HEK293 (cell line): ENCODE results near the gene MSANTD1.

ENCODE experiments used
- ATF2 ChIP-seq: fragments of 450-650 bp; formaldehyde crosslinking; IDR thresholded peaks from 2 replicates; pipeline ENCODE4 v1.5.1; 2016; ENCODE audit warnings: missing biosample characterization, missing genetic modification characterization, low read depth
- HOXA7 ChIP-seq: sonication (generic); formaldehyde crosslinking; IDR thresholded peaks from 2 replicates; pipeline ENCODE4 v1.8.1; 2022; ENCODE audit warnings: missing genetic modification reagents, borderline replicate concordance
- WT1 ChIP-seq: fragments of 450-650 bp; formaldehyde crosslinking; IDR thresholded peaks from 2 replicates; pipeline ENCODE4 v1.5.1; 2016; ENCODE audit warnings: missing biosample characterization, missing genetic modification characterization
- ZBTB20 ChIP-seq: fragments of 450-650 bp; formaldehyde crosslinking; IDR thresholded peaks from 2 replicates; pipeline ENCODE4 v1.5.1; 2016; ENCODE audit warnings: missing biosample characterization, missing genetic modification characterization
- ZNF132 ChIP-seq: fragments of 450-650 bp; formaldehyde crosslinking; IDR thresholded peaks from 2 replicates; pipeline ENCODE4 v1.5.1; 2017; ENCODE audit warnings: missing biosample characterization, missing genetic modification characterization, borderline replicate concordance
- ZNF140 ChIP-seq: fragments of 450-650 bp; formaldehyde crosslinking; IDR thresholded peaks from 2 replicates; pipeline ENCODE4 v1.5.1; 2016; ENCODE audit warnings: missing biosample characterization, missing genetic modification characterization
- ZNF184 ChIP-seq: fragments of 450-650 bp; IDR thresholded peaks from 2 replicates; pipeline ENCODE4 v1.5.1; 2018; ENCODE audit warnings: missing biosample characterization, mild to moderate bottlenecking, missing genetic modification characterization
- ZNF239 ChIP-seq: fragments of 450-650 bp; formaldehyde crosslinking; IDR thresholded peaks from 2 replicates; pipeline ENCODE4 v1.5.1; 2016; ENCODE audit warnings: missing biosample characterization, missing genetic modification characterization
- ZNF274 ChIP-seq, 2 experiments: fragments of 200-500 bp in 1 of 2; fragments of 450-650 bp in 1 of 2; sonication (Bioruptor generic) in 1 of 2; formaldehyde crosslinking in 1 of 2; IDR thresholded peaks; 2 replicates each; pipeline versions ENCODE4 v1.5.1 to v1.6.1; 2014 to 2016; ENCODE audit warnings: borderline replicate concordance in 1 of 2, inconsistent platforms in 1 of 2, low read length in 1 of 2, missing biosample characterization in 1 of 2, missing genetic modification characterization in 1 of 2
- ZNF292 ChIP-seq: fragments of 450-650 bp; formaldehyde crosslinking; IDR thresholded peaks from 2 replicates; pipeline ENCODE4 v1.5.1; 2016; ENCODE audit warnings: low read depth, missing biosample characterization, missing genetic modification characterization, borderline replicate concordance
- ZNF473 ChIP-seq: fragments of 450-650 bp; formaldehyde crosslinking; IDR thresholded peaks from 2 replicates; pipeline ENCODE4 v1.5.1; 2017; ENCODE audit warnings: missing biosample characterization, missing genetic modification characterization
- ZNF654 ChIP-seq: fragments of 450-650 bp; formaldehyde crosslinking; IDR thresholded peaks from 2 replicates; pipeline ENCODE4 v1.5.1; 2016; ENCODE audit warnings: low read depth, missing biosample characterization, missing genetic modification characterization
- TF ChIP-seq, protein P1 (sequence below): fragments of 450-650 bp; formaldehyde crosslinking; IDR thresholded peaks from 2 replicates; pipeline ENCODE4 v1.5.1; 2016; ENCODE audit warnings: missing biosample characterization, missing genetic modification characterization
- TF ChIP-seq, protein P2 (sequence below): fragments of 450-650 bp; formaldehyde crosslinking; IDR thresholded peaks from 2 replicates; pipeline ENCODE4 v1.5.1; 2016; ENCODE audit warnings: missing biosample characterization, missing genetic modification characterization

- TF ChIP-seq, protein P1, sequence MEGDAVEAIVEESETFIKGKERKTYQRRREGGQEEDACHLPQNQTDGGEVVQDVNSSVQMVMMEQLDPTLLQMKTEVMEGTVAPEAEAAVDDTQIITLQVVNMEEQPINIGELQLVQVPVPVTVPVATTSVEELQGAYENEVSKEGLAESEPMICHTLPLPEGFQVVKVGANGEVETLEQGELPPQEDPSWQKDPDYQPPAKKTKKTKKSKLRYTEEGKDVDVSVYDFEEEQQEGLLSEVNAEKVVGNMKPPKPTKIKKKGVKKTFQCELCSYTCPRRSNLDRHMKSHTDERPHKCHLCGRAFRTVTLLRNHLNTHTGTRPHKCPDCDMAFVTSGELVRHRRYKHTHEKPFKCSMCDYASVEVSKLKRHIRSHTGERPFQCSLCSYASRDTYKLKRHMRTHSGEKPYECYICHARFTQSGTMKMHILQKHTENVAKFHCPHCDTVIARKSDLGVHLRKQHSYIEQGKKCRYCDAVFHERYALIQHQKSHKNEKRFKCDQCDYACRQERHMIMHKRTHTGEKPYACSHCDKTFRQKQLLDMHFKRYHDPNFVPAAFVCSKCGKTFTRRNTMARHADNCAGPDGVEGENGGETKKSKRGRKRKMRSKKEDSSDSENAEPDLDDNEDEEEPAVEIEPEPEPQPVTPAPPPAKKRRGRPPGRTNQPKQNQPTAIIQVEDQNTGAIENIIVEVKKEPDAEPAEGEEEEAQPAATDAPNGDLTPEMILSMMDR (tag by site-specific recombination) = no peak
- TF ChIP-seq ZNF292 (tag by site-specific recombination) (no peak), HOXA7 (CRISPR knock-in tag) (no peak), WT1 (tag by site-specific recombination) (no peak), ZNF274 (IDR thresholded peaks at IDR 0.05; ENCODE audit: low read length) (no peak), ZNF274 (tag by site-specific recombination; IDR thresholded peaks at IDR 0.05; ENCODE audit: borderline replicate concordance) (no peak), ZNF140 (tag by site-specific recombination) (no peak), ZBTB20 (tag by site-specific recombination) (no peak), ATF2 (tag by site-specific recombination) (no peak), ZNF473 (tag by site-specific recombination) (no peak), ZNF654 (tag by site-specific recombination) (no peak), ZNF132 (tag by site-specific recombination) (no peak), ZNF184 (tag by site-specific recombination) (no peak), ZNF239 (tag by site-specific recombination) (no peak)
- TF ChIP-seq, protein P2, sequence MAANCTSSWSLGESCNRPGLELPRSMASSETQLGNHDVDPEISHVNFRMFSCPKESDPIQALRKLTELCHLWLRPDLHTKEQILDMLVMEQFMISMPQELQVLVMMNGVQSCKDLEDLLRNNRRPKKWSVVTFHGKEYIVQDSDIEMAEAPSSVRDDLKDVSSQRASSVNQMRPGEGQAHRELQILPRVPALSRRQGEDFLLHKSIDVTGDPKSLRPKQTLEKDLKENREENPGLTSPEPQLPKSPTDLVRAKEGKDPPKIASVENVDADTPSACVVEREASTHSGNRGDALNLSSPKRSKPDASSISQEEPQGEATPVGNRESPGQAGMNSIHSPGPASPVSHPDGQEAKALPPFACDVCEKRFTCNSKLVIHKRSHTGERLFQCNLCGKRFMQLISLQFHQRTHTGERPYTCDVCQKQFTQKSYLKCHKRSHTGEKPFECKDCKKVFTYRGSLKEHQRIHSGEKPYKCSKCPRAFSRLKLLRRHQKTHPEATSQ (tag by site-specific recombination) = no peak
Measured at GRCh38 chr4:3227878-3228675, 20.9 kb upstream of the MSANTD1 start.
